GM18909 (cell line): ENCODE measurements around the gene ABCC8.

ENCODE experiments used
- ATAC-seq: cut with Tn5 transposase; IDR thresholded peaks from one replicate; pipeline ENCODE4 v1.9.1; 2021; ENCODE audit warnings: mild to moderate bottlenecking; ENCODE audit not compliant: unreplicated experiment, poor library complexity

The ABCC8 gene

DNA sequence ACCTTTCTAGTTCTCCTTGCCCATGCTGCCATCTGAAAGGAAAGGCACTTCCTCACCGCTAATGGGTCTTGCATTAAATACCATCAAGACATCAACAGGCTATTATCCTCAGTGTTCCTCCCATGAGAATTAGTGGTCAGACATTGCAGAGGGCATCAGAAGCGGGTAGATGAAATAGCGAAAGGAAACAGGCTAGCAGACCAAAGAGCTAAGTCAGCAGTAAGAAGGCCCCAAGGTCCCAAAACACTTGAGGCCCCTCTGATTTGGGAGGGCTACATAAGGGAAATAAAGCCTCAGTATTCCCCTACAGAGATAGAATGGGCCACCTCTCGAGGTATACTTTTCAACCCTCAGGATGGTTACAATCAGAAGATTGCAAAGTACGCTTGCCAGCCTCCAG lies 101.1 kb downstream of the ABCC8 start:
- ATAC-seq = no peak

DNA sequence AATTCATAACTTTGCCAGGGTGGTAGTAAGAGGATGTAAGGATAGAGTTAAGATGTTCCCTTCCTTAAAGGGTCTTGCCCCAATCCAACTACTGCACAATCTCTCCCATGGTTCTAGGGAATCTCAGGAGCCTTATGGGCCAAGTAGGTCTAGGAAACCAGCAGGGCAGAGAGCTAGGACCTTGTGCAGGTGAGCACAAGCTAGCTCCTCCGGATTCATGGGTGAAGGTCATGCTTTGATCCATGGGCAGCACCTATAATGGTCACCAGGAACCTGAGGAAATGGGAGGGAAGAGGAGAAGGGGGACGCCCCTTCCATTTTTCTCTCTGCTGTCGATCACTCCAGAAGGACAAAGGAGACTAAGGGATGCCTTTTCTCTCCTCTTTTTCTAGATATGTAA lies 105.0 kb downstream of the ABCC8 start:
- no peak for ATAC-seq

DNA sequence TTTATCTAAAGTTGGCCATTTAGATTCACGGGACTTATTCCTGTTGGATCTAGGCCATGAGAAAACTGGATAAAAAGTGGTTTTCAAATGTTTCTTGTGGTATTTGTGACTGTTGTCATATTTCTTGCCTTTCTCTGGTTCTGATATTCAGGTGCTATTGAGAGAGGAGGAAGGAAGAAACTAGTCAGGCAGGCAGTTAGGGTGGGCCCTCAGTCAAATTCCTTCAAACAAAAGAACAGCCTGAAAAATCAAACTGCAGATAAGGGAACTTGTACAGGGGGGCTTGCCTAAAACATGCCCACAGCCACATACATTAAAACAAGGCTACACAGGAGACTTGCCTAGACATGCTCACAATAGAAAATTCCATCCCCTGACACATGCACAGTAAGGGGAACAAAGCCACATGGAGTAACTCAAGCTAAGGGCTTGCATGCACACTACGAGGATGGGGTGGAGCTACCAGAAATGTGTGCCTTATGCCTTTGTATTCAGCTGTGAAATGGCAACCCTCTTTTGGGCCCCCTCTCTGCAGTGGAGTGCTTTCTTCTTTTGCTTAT lies 106.9 kb downstream of the ABCC8 start:
- no peak for ATAC-seq

DNA sequence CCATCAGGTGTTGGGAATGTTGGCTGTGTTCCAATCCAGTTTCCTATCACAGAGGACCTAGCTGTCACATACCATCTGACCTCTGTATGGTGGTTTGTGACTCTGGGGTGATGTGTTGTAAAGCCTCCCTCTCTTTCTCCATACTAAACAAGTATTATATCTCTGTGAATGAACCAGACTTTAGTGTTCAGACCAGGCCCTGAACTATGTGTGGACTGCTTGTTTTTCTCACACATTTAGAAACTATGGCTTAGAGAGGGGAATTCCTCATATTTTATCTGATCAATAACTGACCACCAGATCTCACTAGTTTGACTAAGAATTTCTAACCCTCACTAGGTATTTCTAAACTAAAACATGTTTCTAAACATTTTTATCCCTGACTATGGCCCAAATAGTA lies 107.6 kb downstream of the ABCC8 start:
- ATAC-seq = no peak

DNA sequence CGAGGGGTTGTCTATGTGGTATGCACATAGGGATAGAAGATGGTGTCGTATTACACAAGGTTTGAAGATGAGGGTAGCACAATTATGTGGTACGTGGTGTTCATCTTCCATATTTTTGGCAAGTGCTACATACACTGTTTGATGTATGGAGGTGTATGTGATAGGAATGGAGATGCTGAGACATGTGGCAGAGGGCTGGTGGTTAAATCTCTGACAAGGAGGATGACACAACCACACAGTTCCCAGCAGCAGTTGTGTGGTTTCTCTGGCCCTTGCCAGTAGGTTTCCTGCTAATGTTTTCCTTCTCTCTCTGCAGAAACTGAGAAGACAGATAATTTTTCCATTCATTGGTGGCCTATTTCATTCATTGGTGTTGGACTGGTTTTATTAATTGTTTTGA lies 108.1 kb downstream of the ABCC8 start:
- no peak for ATAC-seq

DNA sequence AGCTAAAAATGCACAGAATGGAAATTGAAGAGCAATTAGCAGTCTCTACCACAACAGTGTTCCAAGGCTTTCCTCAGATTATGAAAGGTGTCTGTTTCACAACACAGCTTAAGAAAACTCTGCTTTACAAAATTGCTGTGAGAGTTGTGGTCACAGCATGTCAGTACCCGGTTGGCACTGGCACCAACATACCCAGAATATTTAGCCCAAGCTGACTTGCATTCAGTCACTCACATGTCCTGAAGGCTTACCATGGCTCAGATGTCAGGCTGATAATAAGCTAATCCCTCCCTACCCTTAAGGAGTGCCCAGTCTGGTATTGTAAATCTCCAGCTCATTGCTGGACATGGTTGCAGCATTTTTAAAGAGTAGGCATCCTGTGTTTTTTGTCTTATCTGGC lies 110.2 kb downstream of the ABCC8 start:
- no peak for ATAC-seq

DNA sequence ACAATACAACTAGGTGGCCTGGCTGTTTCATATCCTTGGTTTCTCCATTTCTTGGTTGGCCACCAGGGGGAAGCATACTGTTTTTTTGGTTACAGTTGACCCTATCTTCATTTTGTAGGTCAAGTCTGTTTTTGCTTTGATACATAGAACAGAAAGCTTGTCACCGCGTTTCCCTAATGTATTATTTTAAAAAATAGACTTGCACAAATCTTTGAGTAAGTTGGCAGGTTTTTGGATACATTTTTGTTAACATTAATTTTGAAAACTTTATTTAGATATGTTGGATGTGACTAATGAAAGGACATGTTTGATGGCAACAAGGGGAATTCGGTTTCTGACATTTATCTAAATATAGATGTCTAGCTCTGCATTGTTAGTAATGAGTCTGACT lies 122.0 kb downstream of the ABCC8 start:
- ATAC-seq = peak; percentile 58

DNA sequence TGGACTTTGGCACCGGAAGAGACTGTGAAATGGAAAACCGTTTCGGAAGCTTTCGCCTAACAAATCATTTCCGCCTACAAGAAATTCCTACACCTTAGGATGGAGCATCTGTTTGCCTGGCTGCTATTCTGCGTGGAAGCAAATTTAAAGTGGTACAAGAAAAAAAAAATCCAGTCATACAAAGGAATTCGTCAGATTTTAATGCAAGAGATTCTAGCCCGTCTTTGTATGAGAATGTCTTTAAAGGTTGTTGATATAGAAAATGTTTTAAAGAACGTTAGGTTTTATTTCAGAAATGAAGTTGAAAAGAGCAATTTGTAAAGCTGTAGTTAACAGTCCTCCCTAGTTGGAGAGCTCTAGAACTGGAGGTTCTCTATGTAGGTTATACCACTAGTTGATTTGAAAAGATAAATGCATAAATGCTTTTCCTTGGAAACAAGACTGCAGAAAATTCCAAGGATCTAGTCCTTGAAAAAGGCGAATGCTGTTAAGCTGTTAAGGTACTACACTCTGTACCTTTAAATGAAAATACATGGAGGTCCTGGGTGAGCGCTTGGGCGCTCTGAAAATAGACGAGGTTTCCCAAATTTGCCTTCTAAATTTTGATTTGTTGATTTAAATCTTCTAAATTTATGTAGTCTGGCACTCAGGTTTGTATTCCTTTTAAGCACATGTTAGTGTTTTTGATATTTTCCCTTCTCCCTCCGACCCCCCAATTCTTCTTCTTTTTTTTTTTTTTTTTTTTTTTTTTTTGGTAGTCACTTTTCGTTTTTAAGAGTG lies 122.6 kb downstream of the ABCC8 start:
- no peak for ATAC-seq

DNA sequence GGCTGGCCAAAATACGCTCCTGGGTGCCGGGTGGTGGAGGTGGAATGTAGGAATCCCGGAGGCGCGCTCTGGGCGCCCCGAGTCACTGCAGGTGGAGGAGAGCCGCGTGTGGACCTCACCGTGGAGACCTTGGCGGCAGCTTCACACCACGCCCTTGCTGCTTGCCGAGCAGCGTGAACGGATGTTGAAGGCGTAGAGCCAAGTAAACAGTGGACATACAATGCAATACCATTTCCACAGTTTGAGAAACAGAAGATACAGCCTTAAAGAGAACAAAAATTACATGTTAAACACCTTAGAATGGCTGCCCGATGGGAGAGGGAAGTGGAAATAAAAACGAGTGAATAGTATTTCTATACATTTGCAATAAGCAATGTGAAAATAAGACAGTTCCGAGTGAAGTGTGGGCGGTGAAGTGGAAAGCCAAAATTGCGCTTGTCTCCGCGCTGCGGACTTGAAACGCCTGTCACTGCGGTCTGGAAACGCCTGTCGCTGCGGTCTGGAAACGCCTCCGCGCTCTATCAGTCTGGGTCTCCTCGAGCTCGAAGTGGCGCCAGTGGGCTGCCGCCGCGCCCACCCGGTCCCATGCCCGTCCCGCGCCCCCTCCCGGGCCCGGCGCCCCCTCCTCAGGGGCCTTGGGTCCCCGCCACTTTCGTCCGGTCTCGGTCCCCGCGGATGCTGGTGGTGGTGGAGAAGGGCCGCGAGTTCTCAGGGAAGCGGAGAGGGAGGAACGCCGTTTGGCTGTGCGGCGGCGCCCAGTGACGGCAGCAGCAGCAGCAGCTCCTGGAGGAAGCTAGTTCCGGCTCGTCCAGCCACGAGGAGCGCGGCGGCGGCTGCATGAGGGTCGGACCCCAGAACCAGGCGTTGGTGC lies 123.5 kb downstream of the ABCC8 start:
- peak; percentile 54 for ATAC-seq

DNA sequence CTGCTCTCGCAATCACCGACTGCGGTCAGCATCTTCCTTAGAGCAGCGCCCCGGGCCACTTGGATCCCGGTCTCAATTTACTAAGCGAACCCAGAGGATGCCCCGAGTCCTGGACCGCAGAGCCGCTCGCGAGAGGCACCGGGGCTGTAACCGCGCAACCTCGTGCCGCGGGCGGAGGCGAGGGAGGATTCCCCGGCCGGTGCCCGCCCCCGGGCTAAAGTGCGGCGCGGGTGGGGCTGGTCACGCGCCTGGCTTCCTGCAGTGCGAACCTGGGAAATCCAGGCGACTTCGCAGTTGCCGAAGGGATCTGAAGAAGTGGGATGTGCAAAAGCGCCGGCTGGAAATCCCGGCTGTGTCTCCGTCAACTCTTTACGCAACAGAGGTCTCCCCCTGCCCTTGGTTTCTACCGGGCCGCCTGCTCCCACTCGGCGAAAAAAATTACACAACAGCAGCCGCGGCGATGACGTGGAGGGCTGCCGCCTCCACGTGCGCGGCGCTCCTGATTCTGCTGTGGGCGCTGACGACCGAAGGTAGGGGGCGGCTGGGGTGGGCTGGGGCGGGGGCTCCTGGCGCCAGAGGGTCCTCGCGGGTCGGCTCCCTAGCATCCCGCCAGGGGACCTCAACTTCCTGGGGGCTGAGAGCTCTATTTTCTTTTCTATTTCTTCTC lies 125.0 kb downstream of the ABCC8 start, which contains the start of gene NCR3LG1:
Gene NCR3LG1, plus strand, starts transcription at position 291 of the 667 bp plus-strand sequence. Its CDS starts 170 bp downstream, at position 461.
- no peak for ATAC-seq

DNA sequence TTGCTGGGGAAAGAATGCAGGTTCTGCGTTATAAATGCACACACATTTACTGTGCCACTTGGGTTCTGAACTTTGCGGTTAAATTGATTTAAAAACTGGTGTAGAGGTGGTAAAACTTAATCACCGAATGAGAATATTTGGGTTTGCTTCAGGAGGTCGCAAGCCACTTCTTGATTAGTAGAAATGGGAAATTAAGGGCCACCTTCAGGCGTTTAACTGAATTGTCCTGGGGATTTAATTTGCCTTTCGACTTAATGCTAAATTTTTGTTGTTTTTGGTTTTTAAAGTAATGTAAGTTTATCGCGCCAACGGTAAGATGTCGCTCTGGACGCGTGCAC lies 125.5 kb downstream of the ABCC8 start:
- ATAC-seq = no peak

DNA sequence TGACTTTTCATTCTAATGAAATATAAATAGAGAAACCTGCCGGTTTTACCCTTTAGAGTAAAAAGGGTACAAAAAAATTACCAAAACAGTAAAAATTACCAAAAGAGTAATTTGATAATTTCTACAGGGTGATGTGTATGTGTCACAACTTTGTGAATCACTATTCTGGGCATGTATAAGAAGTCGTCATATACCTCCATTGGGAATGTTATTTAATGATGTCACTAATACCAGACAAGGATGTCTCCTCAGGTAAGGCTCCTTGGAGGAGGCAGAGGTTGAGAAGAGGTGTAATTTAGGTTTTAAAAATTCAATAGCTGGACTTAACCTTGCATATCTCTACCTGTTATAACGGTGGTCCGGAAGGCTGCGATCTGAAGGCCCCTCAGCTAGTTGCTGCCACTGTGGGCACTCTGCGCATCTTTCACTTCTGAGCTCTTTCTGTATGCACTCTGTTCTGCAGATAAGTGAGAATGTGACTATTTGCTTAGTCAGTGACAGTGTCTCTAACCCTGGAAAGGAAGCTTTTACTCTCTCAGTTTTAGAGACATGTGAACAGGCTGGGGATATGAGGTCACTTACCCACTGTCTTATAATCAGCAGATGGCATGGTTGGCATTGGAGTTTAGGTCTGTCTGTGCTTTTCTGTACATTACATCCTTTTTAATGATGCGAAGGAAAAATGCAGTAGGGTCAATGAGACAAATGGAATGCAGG lies 126.0 kb downstream of the ABCC8 start:
- ATAC-seq = no peak

DNA sequence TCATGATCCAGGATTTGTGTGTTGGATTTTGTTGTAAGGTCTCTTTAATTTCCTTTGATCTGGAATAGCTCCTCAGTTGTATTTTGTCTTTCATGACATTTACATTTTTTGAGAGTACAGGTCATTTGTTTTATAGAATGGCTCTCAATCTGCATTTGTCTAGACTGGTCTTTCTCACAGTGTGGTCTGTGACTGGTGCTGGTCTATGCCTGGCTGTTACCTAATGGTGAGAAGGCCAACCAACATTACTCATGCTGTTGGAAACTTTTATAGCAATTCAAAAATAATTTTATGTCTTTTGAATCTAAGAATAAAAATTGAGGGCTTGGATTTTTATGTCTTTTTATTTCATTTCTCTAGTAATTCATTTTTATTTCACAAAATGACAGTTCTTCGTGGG lies 129.0 kb downstream of the ABCC8 start:
- ATAC-seq = no peak

DNA sequence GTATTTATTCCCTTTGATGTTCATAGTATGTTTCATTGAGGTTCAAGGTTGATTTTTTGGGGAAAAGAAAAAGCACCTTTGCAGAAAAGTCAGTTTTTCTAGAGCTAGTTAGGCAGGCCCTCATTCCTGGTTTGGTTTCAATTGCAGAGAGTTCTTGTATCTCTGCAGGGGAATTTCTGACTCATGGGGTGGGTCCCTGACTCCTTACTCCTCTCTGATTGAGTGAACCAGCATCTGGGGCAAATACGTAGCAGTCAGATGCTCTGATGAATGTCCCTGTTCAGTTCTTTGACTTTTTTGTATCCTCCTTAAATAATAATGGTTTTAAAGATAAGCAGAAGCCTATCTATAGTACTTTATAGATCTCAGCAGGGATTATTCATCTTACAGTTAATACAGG lies 132.7 kb downstream of the ABCC8 start:
- ATAC-seq = no peak

DNA sequence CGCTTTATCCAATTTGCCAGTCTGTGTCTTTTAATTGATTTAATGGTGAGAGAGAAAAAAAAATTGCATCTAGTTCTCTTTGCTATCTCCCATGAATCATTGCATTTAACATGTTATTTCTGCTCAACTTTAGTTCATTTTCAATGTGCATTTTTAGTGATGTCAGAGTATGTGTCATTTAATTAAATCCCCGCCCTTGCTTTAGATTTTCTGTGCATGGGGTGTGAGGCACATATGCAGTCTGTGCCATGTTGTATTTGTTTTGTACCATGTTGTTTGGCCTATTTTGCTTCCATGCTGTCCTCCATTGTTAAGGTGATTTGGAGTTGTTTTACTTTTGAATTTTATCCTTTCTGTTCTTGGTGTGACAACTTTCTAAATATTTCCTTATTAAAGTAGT lies 133.4 kb downstream of the ABCC8 start:
- no peak for ATAC-seq
